Epithelial cell of esophagus (primary cell): ENCODE results near the gene C16orf95.
"Not testable (repeated sequence)": the region's sequence is repeated elsewhere in the genome, so short reads cannot be mapped to it uniquely, and the experiment has no call there.

Experiments
- DNase-seq: peaks from one replicate; pipeline ENCODE4 v3.0.0; 2010; ENCODE audit warnings: low read depth
- H3K4me3 ChIP-seq: 2 replicates; pipeline ENCODE4 v1.5.1; 2011; ENCODE audit warnings: mild to moderate bottlenecking, low read length, control low read depth
- CTCF ChIP-seq: IDR thresholded peaks from 2 replicates; pipeline ENCODE4 v1.5.1; 2011; ENCODE audit warnings: low read depth, mild to moderate bottlenecking, low read length, control low read depth, inconsistent platforms; ENCODE audit not compliant: insufficient read depth; ENCODE audit errors: missing control alignments

The C16orf95 gene, protein sequence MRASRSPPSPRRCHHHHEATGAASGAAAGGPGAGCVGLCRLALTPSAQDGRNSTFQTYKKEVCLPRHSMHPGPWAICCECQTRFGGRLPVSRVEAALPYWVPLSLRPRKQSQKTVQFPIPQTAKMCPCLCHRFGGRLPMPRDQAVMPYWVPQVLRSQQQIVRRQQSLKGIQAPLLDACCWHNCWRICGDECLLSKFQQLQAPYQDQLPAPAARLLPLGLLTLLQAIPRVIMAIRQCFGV

GRCh38 chr16:87316923-87317749 is at the start of gene C16orf95:
Gene C16orf95 (minus strand): TSS chr16:87317392. CDS start chr16:87317242, 150 bp downstream.
- peak within 1 kb of the TSS; percentile 96 for H3K4me3 ChIP-seq
- peak; percentile 56 for TF ChIP-seq CTCF
- DNase-seq = peak; percentile 95

GRCh38 chr16:87366930-87367329 is 49.7 kb upstream of the C16orf95 start:
- no peak for TF ChIP-seq CTCF
- H3K4me3 ChIP-seq = no peak overlapping the region
- DNase-seq = no peak

DNA sequence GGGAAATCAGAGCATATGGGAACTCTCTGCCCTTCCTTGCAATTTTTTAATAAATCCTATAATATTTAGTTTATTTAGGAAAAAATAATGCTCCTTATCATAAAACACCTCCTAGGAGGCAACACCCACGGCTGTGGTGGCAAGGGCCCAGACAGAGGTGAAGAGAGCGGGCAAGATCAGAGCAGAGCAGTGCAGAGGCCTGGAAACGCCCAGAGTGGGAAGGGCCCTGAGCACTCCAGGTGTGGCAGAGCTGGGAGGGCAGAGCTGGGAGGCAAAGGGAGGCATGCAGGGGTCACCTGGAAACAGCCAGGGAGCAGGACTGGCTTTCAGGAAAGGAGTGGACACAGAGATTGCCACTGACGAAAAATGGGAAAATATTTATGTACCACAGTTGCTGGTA is 49.1 kb upstream of the C16orf95 start:
- no peak for TF ChIP-seq CTCF
- no peak for DNase-seq
- H3K4me3 ChIP-seq = no peak overlapping the region

DNA sequence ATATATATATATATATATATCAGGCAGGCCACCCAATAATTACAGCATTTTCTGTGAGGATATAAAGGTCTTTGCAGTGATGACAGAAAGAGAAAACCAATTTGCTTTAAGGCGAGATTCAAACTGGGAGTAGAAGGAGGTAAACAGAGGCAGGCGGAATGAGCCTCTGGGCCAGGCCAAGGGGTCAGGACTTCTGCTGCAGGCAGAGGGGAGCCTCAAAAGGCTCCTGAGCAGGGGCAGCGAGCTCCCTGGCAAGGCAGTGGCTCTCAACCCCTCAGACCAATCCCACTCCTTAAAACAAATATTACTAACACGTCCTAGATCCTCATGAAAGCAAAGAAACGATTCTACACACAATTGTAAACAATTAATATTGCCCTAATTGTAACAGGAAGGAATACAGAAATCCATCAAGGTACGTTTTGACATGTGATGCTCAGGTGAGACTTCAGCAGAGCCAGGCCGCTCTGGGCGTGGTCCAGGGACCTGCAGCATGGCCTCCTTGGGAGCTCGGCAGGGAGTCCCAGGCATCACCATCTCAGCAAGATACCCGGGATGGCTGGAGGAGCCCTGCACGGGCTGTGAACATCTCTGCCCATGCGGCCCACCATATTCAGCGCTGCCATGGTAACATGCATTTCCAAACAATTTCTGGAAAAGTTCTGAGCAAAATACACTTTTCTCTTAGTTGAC is 48.0 kb upstream of the C16orf95 start:
- TF ChIP-seq CTCF = no peak
- H3K4me3 ChIP-seq = no peak overlapping the region
- DNase-seq = no peak

DNA sequence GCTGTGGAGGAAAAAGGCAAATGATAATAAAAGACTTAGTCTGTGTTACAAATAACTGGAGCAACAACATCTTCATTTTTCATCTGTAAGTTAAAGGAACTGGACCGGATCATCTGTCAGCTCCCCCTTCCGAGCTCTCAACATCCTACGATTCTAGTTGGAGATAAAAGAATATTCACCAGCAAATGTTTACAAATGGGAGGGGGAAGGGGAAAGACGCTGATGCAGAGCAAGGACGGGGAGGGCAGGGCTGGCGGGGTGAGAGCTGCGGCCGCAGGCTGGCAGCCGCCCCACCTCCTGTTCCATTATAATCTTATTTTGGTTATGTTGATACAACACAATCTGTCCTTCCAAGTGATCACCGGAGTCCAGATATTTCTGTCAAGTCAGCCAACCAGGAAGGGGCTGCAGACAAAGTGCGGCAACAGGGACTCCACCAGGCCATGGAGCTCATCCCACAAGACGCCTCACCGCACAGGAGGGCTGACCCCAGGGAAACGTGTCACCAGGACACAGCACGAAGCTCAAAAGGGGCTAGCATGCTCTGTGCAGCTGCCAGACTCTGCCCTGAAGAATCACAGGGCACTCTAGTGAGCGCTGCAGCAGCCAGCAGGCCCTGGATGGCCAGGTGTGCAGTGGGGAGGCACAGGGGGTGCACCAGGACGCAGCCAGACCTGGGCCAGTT is 46.7 kb upstream of the C16orf95 start:
- DNase-seq = no peak
- H3K4me3 ChIP-seq = no peak overlapping the region
- no peak for TF ChIP-seq CTCF

- not testable (repeated sequence) for DNase-seq
Measured at GRCh38 chr16:87362828-87363559, 45.8 kb upstream of the C16orf95 start.

More at GRCh38 chr16:87362828-87363559, 45.8 kb upstream of the C16orf95 start:
- not testable (repeated sequence) for H3K4me3 ChIP-seq
